Measurements from ENCODE around the gene CACYBP.
"Not testable (repeated sequence)": the region's sequence is repeated elsewhere in the genome, so short reads cannot be mapped to it uniquely, and the experiment has no call there.

The CACYBP gene

GRCh38 chr1:175015243-175015642 lies 15.5 kb downstream of the CACYBP start:
- peaks cover 13 to 81% (median 39%) of the 10 kb centered on the region in 11 experiments; a peak in 19 of 22 replicates for H4K20me1 ChIP-seq
- H3K27me3 ChIP-seq, result no peaks in the 10 kb centered on the region
- no peak overlapping the region for H3K27ac ChIP-seq
- no peak for TF ChIP-seq Cebpa-rat (IDR thresholded peaks at IDR 0.05)
- H3K4me3 ChIP-seq, result no peak overlapping the region
- peaks cover 0 to 19% (median 0%) of the 10 kb centered on the region in 10 experiments; a peak in 6 of 20 replicates for H3K4me1 ChIP-seq
- H3K9me3 ChIP-seq (replicated peaks in 1 of 11), result no peaks in the 10 kb centered on the region
- H3K9ac ChIP-seq, result no peak overlapping the region
- H3K36me3 ChIP-seq, result peaks cover 89 to 100% (median 95%) of the 10 kb centered on the region in 11 experiments
- H3K4me2 ChIP-seq, result no peak overlapping the region

GRCh38 chr1:175019524-175019923 lies 19.8 kb downstream of the CACYBP start:
- no peak overlapping the region for H3K4me2 ChIP-seq
- no peak for TF ChIP-seq Cebpa-rat (IDR thresholded peaks at IDR 0.05)
- H3K4me1 ChIP-seq, result peaks cover 7 to 38% (median 15%) of the 10 kb centered on the region in 10 experiments
- H4K20me1 ChIP-seq, result peaks cover 0 to 41% (median 14%) of the 10 kb centered on the region in 11 experiments; a peak in 15 of 22 replicates
- H3K9me3 ChIP-seq (replicated peaks in 1 of 11), result peaks cover 0 to 9% (median 0%) of the 10 kb centered on the region in 11 experiments; a peak in 6 of 22 replicates
- H3K9ac ChIP-seq, result no peak overlapping the region
- H3K4me3 ChIP-seq, result no peak overlapping the region
- no peaks in the 10 kb centered on the region for H3K27me3 ChIP-seq
- H3K36me3 ChIP-seq, result peaks cover 48 to 70% (median 63%) of the 10 kb centered on the region in 11 experiments
- H3K27ac ChIP-seq, result no peak overlapping the region

GRCh38 chr1:175023043-175023921 lies 23.5 kb downstream of the CACYBP start, which contains the start of gene MRPS14:
TSS of gene MRPS14 (minus strand) at chr1:175023425. CDS start at chr1:175023408, 17 bp downstream.
- Histone ChIP-seq H3K4me3 (peak within 1 kb of the TSS; percentile 86 to 96 (median 88)), H3K4me2 (peak within 1 kb of the TSS; percentile 80 to 96 (median 89)), H4K20me1 (peaks cover 0 to 13% (median 4%) of the 10 kb centered on the region in 11 experiments; a peak in 4 of 22 replicates), H3K9me3 (replicated peaks in 1 of 11) (peaks cover 0 to 14% (median 0%) of the 10 kb centered on the region in 11 experiments; a peak in 7 of 22 replicates), H3K36me3 (peaks cover 11 to 33% (median 26%) of the 10 kb centered on the region in 11 experiments), H3K27me3 (no peaks in the 10 kb centered on the region), H3K9ac (peak within 1 kb of the TSS; percentile 87 to 94 (median 92)), H3K4me1 (peaks cover 7 to 21% (median 13%) of the 10 kb centered on the region in 10 experiments), H3K27ac (peak within 1 kb of the TSS; percentile 74 to 93 (median 89))
- no peak for TF ChIP-seq Cebpa-rat (IDR thresholded peaks at IDR 0.05)

GRCh38 chr1:175023922-175024242 lies 24.1 kb downstream of the CACYBP start:
- H3K27ac ChIP-seq, result peak overlapping the region; percentile 56 to 93 (median 89); a peak in 21 of 22 replicates
- not testable (repeated sequence) for H3K27me3 ChIP-seq

GRCh38 chr1:175024773-175025172 lies 25.0 kb downstream of the CACYBP start:
- no peak for TF ChIP-seq Cebpa-rat (IDR thresholded peaks at IDR 0.05)
- Histone ChIP-seq H3K9ac (no peak overlapping the region), H3K36me3 (peaks cover 0 to 18% (median 13%) of the 10 kb centered on the region in 11 experiments; a peak in 13 of 22 replicates), H3K4me3 (no peak overlapping the region), H4K20me1 (peaks cover 0 to 13% (median under 1%) of the 10 kb centered on the region in 11 experiments; a peak in 3 of 22 replicates), H3K27ac (no peak overlapping the region), H3K9me3 (replicated peaks in 1 of 11) (peaks cover 0 to 14% (median 0%) of the 10 kb centered on the region in 11 experiments; a peak in 7 of 22 replicates), H3K4me2 (no peak overlapping the region), H3K4me1 (peaks cover 7 to 23% (median 15%) of the 10 kb centered on the region in 10 experiments), H3K27me3 (no peaks in the 10 kb centered on the region)

More at GRCh38 chr1:175023922-175024242, 24.1 kb downstream of the CACYBP start:
- peaks cover 6 to 27% (median 20%) of the 10 kb centered on the region in 11 experiments; a peak in 18 of 22 replicates for H3K36me3 ChIP-seq
- H4K20me1 ChIP-seq, result peaks cover 0 to 13% (median 4%) of the 10 kb centered on the region in 11 experiments; a peak in 4 of 22 replicates
- H3K9ac ChIP-seq, result peak overlapping the region; percentile 67 to 94 (median 92); a peak in 21 of 22 replicates
- H3K4me3 ChIP-seq, result peak overlapping the region; percentile 86 to 96 (median 88)
- H3K9me3 ChIP-seq (replicated peaks in 1 of 11), result peaks cover 0 to 14% (median 0%) of the 10 kb centered on the region in 11 experiments; a peak in 7 of 22 replicates
- H3K4me2 ChIP-seq, result peak overlapping the region; percentile 57 to 78 (median 67)
- peaks cover 7 to 21% (median 13%) of the 10 kb centered on the region in 10 experiments for H3K4me1 ChIP-seq

GRCh38 chr1:175033953-175034352 lies 34.2 kb downstream of the CACYBP start:
- H3K4me1 ChIP-seq, result peaks cover 0 to 23% (median 5%) of the 10 kb centered on the region in 10 experiments; a peak in 9 of 20 replicates
- no peaks in the 10 kb centered on the region for H3K9me3 ChIP-seq (replicated peaks in 1 of 11)
- H3K27ac ChIP-seq, result no peak overlapping the region
- no peak for TF ChIP-seq Cebpa-rat (IDR thresholded peaks at IDR 0.05)
- no peaks in the 10 kb centered on the region for H4K20me1 ChIP-seq
- no peak overlapping the region for H3K4me2 ChIP-seq
- no peaks in the 10 kb centered on the region for H3K27me3 ChIP-seq
- H3K4me3 ChIP-seq, result no peak overlapping the region
- H3K9ac ChIP-seq, result no peak overlapping the region
- no peaks in the 10 kb centered on the region for H3K36me3 ChIP-seq

- Histone ChIP-seq H3K27me3 (no peaks in the 10 kb centered on the region), H3K4me2 (no peak overlapping the region), H3K9ac (no peak overlapping the region), H3K27ac (no peak overlapping the region), H4K20me1 (no peaks in the 10 kb centered on the region), H3K4me3 (no peak overlapping the region), H3K4me1 (peaks cover 0 to 23% (median 4%) of the 10 kb centered on the region in 10 experiments; a peak in 7 of 20 replicates), H3K36me3 (no peaks in the 10 kb centered on the region), H3K9me3 (replicated peaks in 1 of 11) (no peaks in the 10 kb centered on the region)
- no peak for TF ChIP-seq Cebpa-rat (IDR thresholded peaks at IDR 0.05)
These were observed 35.0 kb downstream of the CACYBP start for GRCh38 chr1:175034775-175035174.

- no peaks in the 10 kb centered on the region for H4K20me1 ChIP-seq
- H3K4me2 ChIP-seq, result peak overlapping the region in 5 of 11 experiments; percentile 6 to 40 (median 17); a peak in 7 of 22 replicates
- no peak overlapping the region for H3K27ac ChIP-seq
- no peaks in the 10 kb centered on the region for H3K36me3 ChIP-seq
- no peaks in the 10 kb centered on the region for H3K9me3 ChIP-seq (replicated peaks in 1 of 11)
- no peak for TF ChIP-seq Cebpa-rat (IDR thresholded peaks at IDR 0.05)
- no peak overlapping the region for H3K9ac ChIP-seq
- peaks cover 0 to 17% (median 4%) of the 10 kb centered on the region in 10 experiments; a peak in 7 of 20 replicates for H3K4me1 ChIP-seq
- H3K4me3 ChIP-seq, result no peak overlapping the region
- H3K27me3 ChIP-seq, result no peaks in the 10 kb centered on the region
These were observed 36.1 kb downstream of the CACYBP start for GRCh38 chr1:175035865-175036264.

GRCh38 chr1:175036476-175036875 lies 36.7 kb downstream of the CACYBP start:
- Histone ChIP-seq H3K9me3 (replicated peaks in 1 of 11) (no peaks in the 10 kb centered on the region), H3K4me2 (peak overlapping the region in 1 of 11 experiments; percentile 6; a peak in 1 of 22 replicates), H3K9ac (no peak overlapping the region), H3K27ac (no peak overlapping the region), H3K27me3 (no peaks in the 10 kb centered on the region), H3K36me3 (no peaks in the 10 kb centered on the region), H3K4me3 (no peak overlapping the region), H3K4me1 (peaks cover 0 to 17% (median 4%) of the 10 kb centered on the region in 10 experiments; a peak in 7 of 20 replicates), H4K20me1 (no peaks in the 10 kb centered on the region)
- no peak for TF ChIP-seq Cebpa-rat (IDR thresholded peaks at IDR 0.05)
